Heart left ventricle (tissue), 16 donors: Measurements from ENCODE around the gene ODC1. TPM values are rescaled to one million over a fixed set of nuclear protein-coding genes. Genes with fewer than 3 reads are reported as not detected.

ENCODE experiments used
- ATAC-seq, 4 donors: fragments of 200-7000 bp; cut with Tn5 transposase; one replicate each; pipeline ENCODE4 v1.9.1; 2020 to 2022; ENCODE audit warnings: moderate library complexity in 4 of 4, mild to moderate bottlenecking in 3 of 4, moderate number of reproducible peaks in 1 of 4
- DNase-seq, 5 donors: peaks; one replicate each; pipeline ENCODE4 v3.0.0-alpha.2; 2020
- H3K27ac ChIP-seq, 12 donors: fragments of 200-600 bp; sonication (generic) in 4 of 12; one replicate each; pipeline versions ENCODE4 v1.5.0 to v1.8.0; 2016 to 2022; ENCODE audit warnings: mild to moderate bottlenecking in 2 of 12
- H3K27me3 ChIP-seq, 9 donors: fragments of 200-600 bp; sonication (generic) in 2 of 9; one replicate each; pipeline versions ENCODE4 v1.5.1 to v1.8.0; 2016 to 2022; ENCODE audit warnings: mild to moderate bottlenecking in 3 of 9
- H3K36me3 ChIP-seq, 9 donors: fragments of 200-600 bp; sonication (generic) in 2 of 9; one replicate each; pipeline versions ENCODE4 v1.5.0 to v1.8.0; 2018 to 2022; ENCODE audit warnings: mild to moderate bottlenecking in 2 of 9
- H3K4me1 ChIP-seq, 12 donors: fragments of 200-600 bp; sonication (generic) in 4 of 12; one replicate each; pipeline versions ENCODE4 v1.5.0 to v1.8.0; 2016 to 2022; ENCODE audit warnings: mild to moderate bottlenecking in 3 of 12
- H3K4me3 ChIP-seq, 12 donors: fragments of 200-600 bp; sonication (generic) in 4 of 12; one replicate each; pipeline versions ENCODE4 v1.5.0 to v1.8.0; 2017 to 2022; ENCODE audit warnings: mild to moderate bottlenecking in 9 of 12, moderate library complexity in 4 of 12
- H3K9me3 ChIP-seq, 12 donors: fragments of 200-600 bp; sonication (generic) in 4 of 12; one replicate each; pipeline versions ENCODE4 v1.5.0 to v1.8.0; 2016 to 2022; ENCODE audit warnings: mild to moderate bottlenecking in 1 of 12
- CTCF ChIP-seq, 12 donors: fragments of 200-600 bp; sonication (generic) in 4 of 12; IDR thresholded peaks; one replicate each; pipeline versions ENCODE4 v1.5.0 to v1.8.0; 2018 to 2022; ENCODE audit warnings: antibody characterized with exemption in 12 of 12, mild to moderate bottlenecking in 5 of 12
- POLR2A ChIP-seq, 2 donors: fragments of 450-650 bp; IDR thresholded peaks; one replicate each; pipeline ENCODE4 v1.6.1; 2017; ENCODE audit warnings: antibody characterized with exemption in 2 of 2, mild to moderate bottlenecking in 2 of 2, moderate library complexity in 2 of 2
- WGBS, 4 donors: extraction: QIAGEN DNeasy Blood & Tissue Kit in 2 of 4; methylation state at CpG; one replicate each; pipeline versions ENCODE4 v1.1.5 to v1.1.7; 2013 to 2018; 5-methylcytosine and 5-hydroxymethylcytosine counted together
- intact Hi-C, 10 donors: fragments of 100-400 bp; cut with DNase I; formaldehyde crosslinking; loops; one replicate each; pipeline versions ENCODE4 v1.11.1 to v1.14.2; 2022
- polyA plus RNA-seq, 2 donors: library from polyadenylated mRNA; stranded (reverse); fragments of 200-250 nt; gene quantifications; one replicate each; pipeline ENCODE4 v1.2.3, GENCODE V29; 2013
- total RNA-seq, 9 donors: library from RNA; depleted of rRNA in 2 of 9; stranded (reverse); fragments of >200 nt in 2 of 9; fragmentation: NEBNext Ultra II Directional in 3 of 9; extraction: Animal tissue kit (Norgen Biotek cat#: 25700) in 3 of 9; gene quantifications; one replicate each; pipeline versions ENCODE4 v1.1.0 to v1.2.4, GENCODE V29; 2016 to 2023
- donor health status: ischemic (EF 13 %, LVEDD 7.1; RV severe dilation, severe dysfunction).
- donor health status: healthy with polysubstance abuse.
- donor health status: DM: no; HTN: yes; CAD: no.
- donor health status: DM: no; HTN: no; CAD: no.
- donor health status: ischemic (EF 25% LVEDD 6.9; RV normal size, moderate dysfunction).
- donor health status: ischemic (EF 25% LVEDD 5.7; RV mildly dilated, moderate dysfunction).
- donor health status: healthy.
- donor health status: DM: yes; HTN: yes; CAD: no.
- donor health status: ischemic (EF 35%, LVEDD 5.7; RV mildly dilated, moderate dysfunction).
- donor health status: nonischemic (EF 11% LVEDD 7.7; RV severe dilation, severe dysfunction).
- donor health status: DM: yes; HTN: yes; CAD: no.
- donor health status: PGD.
- donor health status: ischemic (EF 29% LVEDD 5.4; RV normal size, mild dysfunction).
- donor health status: nonischemic (EF 23%, LVEDD 6.1; RV moderate dilation, normal function).

The ODC1 gene
- total and polyA plus RNA-seq, 11 donors, result 6.1 to 103 (median 48.2) TPM

GRCh38 chr2:10471046-10471571 lies 23.0 kb upstream of the ODC1 start:
- no peaks in the 10 kb centered on the region for H3K36me3 ChIP-seq
- no peaks in the 10 kb centered on the region for H3K9me3 ChIP-seq
- TF ChIP-seq CTCF (IDR thresholded peaks at IDR 0.05) (no peak), POLR2A (IDR thresholded peaks at IDR 0.05) (no peak)
- no peak overlapping the region for H3K4me3 ChIP-seq
- 72 to 81% (median 76%) methylated on average over 15 of the region's 15 CpGs for WGBS, 4 donors
- intact Hi-C loops, result no loop called here
- no peak overlapping the region for H3K27ac ChIP-seq
- no peak for ATAC-seq
- DNase-seq, result no peak
- no peaks in the 10 kb centered on the region for H3K4me1 ChIP-seq
- no peaks in the 10 kb centered on the region for H3K27me3 ChIP-seq

DNA sequence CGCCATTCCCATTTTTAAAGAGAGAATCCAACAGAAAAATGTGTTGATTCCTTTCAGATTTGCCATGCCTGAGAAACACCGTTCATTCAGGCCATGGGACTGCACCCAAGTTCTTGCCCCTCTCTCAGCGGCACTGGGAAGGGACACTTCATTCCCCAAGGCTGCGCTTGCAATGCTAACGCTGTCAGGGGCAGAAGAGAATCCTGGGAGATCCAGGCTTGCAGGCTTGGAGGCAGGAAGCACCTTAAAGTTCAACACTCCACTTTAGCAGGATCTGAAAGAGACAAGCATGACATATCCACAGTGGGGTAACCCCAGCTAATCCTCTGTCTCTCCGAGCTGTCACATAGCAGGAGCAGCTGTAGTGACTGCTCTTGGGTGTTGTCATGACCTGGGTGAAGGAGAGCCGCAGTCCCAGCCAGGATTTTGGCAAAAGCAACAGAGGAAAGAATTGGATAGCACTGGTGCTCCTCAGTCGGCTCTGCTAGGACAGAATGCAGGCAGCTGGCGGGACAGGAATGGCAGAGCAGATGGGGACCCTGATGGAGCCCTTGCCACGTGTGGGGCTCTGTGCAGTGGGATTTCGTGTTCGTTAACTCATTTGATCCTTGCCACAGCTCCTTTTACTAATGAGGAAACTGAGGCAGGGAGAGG lies 22.0 kb upstream of the ODC1 start:
- intact Hi-C loops, result no loop called here
- TF ChIP-seq CTCF (IDR thresholded peaks at IDR 0.05) (no peak), POLR2A (IDR thresholded peaks at IDR 0.05) (no peak)
- 70 to 83% (median 81%) methylated on average over 10 to 12 of the region's 12 CpGs for WGBS, 4 donors
- no peak for DNase-seq
- Histone ChIP-seq H3K36me3 (no peaks in the 10 kb centered on the region), H3K4me1 (no peaks in the 10 kb centered on the region), H3K27ac (no peak overlapping the region), H3K27me3 (no peaks in the 10 kb centered on the region), H3K9me3 (no peaks in the 10 kb centered on the region), H3K4me3 (no peak overlapping the region)
- no peak for ATAC-seq

DNA sequence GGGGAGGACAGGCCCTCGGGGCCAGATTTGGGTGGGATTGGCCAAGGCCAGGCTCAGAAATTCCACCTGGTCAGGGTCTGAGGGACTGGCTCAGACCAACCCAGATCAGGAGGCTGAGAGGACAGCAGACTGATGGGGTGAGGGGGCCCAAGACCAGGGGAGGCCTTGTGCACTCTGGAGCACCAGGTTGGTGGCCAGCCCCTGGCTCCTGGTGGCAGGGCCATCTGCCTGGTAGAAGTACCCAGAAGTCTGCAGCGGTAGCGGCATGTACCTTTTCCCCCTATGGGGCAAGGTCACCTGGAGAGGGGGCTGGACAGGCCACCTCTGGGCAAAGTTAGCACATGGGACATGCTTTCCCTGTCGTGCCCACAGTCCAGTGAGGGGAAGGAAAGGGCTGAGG lies 21.2 kb upstream of the ODC1 start:
- WGBS, 4 donors, result 76 to 97% (median 91%) methylated on average over 2 to 4 of the region's 4 CpGs
- no peak for TF ChIP-seq POLR2A (IDR thresholded peaks at IDR 0.05)
- Histone ChIP-seq H3K4me1 (no peaks in the 10 kb centered on the region), H3K36me3 (no peaks in the 10 kb centered on the region), H3K4me3 (no peak overlapping the region), H3K27me3 (no peaks in the 10 kb centered on the region), H3K27ac (no peak overlapping the region), H3K9me3 (no peaks in the 10 kb centered on the region)
- DNase-seq (no peak), ATAC-seq (peak in 1 of 4 donors; percentile 46)
- intact Hi-C loops, result no loop called here

GRCh38 chr2:10467401-10467800 lies 19.3 kb upstream of the ODC1 start:
- no peak overlapping the region for H3K4me3 ChIP-seq
- TF ChIP-seq CTCF (IDR thresholded peaks at IDR 0.05) (no peak), POLR2A (IDR thresholded peaks at IDR 0.05) (no peak)
- H3K27ac ChIP-seq, result no peak overlapping the region
- no peaks in the 10 kb centered on the region for H3K36me3 ChIP-seq
- H3K27me3 ChIP-seq, result no peaks in the 10 kb centered on the region
- ATAC-seq, result peak in 1 of 4 donors; percentile 45
- DNase-seq, result no peak
- 56 to 67% (median 65%) methylated on average over 15 of the region's 15 CpGs for WGBS, 4 donors
- intact Hi-C loops, result no loop called here
- no peaks in the 10 kb centered on the region for H3K4me1 ChIP-seq
- H3K9me3 ChIP-seq, result no peaks in the 10 kb centered on the region

- no peak for ATAC-seq
- Histone ChIP-seq H3K27me3 (no peaks in the 10 kb centered on the region), H3K36me3 (no peaks in the 10 kb centered on the region), H3K9me3 (no peaks in the 10 kb centered on the region), H3K4me3 (no peak overlapping the region), H3K4me1 (no peaks in the 10 kb centered on the region), H3K27ac (no peak overlapping the region)
- 78 to 87% (median 83%) methylated on average over 8 to 11 of the region's 11 CpGs for WGBS, 4 donors
- TF ChIP-seq POLR2A (IDR thresholded peaks at IDR 0.05) (no peak), CTCF (IDR thresholded peaks at IDR 0.05) (no peak)
- intact Hi-C loops, result no loop called here
- DNase-seq, result no peak
Observed at GRCh38 chr2:10466801-10467200, 18.7 kb upstream of the ODC1 start.
